ENCODE measurements around the gene NOLC1.

The NOLC1 gene

GRCh38 chr10:102116656-102117055 lies 35.5 kb upstream of the NOLC1 start:
- H3K9ac ChIP-seq (ENCODE audit: low read length) = no peak overlapping the region
- H3K36me3 ChIP-seq (ENCODE audit: control insufficient read depth, low read depth, low read length) = peaks cover 1% of the 10 kb centered on the region
- H3K4me1 ChIP-seq (ENCODE audit: control insufficient read depth, low read depth, low read length) = peaks cover 51% of the 10 kb centered on the region
- H3K9me3 ChIP-seq (ENCODE audit: control insufficient read depth, low read depth, low read length) = no peaks in the 10 kb centered on the region
- no peak overlapping the region for H3K27ac ChIP-seq (ENCODE audit: low read length)
- peak overlapping the region; percentile 42 for H3K4me3 ChIP-seq (ENCODE audit: low read length)
- no peaks in the 10 kb centered on the region for H3K27me3 ChIP-seq (ENCODE audit: control insufficient read depth, insufficient read depth, low read length)

- H3K4me3 ChIP-seq (ENCODE audit: low read length) = peak overlapping the region; percentile 42
- H3K4me1 ChIP-seq (ENCODE audit: control insufficient read depth, low read depth, low read length) = peaks cover 58% of the 10 kb centered on the region
- no peaks in the 10 kb centered on the region for H3K9me3 ChIP-seq (ENCODE audit: control insufficient read depth, low read depth, low read length)
- peak overlapping the region; percentile 52 for H3K9ac ChIP-seq (ENCODE audit: low read length)
- peak overlapping the region; percentile 66 for H3K27ac ChIP-seq (ENCODE audit: low read length)
- no peaks in the 10 kb centered on the region for H3K36me3 ChIP-seq (ENCODE audit: control insufficient read depth, low read depth, low read length)
- no peaks in the 10 kb centered on the region for H3K27me3 ChIP-seq (ENCODE audit: control insufficient read depth, insufficient read depth, low read length)
These were observed 34.6 kb upstream of the NOLC1 start for GRCh38 chr10:102117391-102118159.

GRCh38 chr10:102118867-102119266 lies 33.3 kb upstream of the NOLC1 start:
- Histone ChIP-seq H3K27ac (ENCODE audit: low read length) (no peak overlapping the region), H3K9me3 (ENCODE audit: control insufficient read depth, low read depth, low read length) (no peaks in the 10 kb centered on the region), H3K4me3 (ENCODE audit: low read length) (peak overlapping the region; percentile 55), H3K36me3 (ENCODE audit: control insufficient read depth, low read depth, low read length) (no peaks in the 10 kb centered on the region), H3K9ac (ENCODE audit: low read length) (no peak overlapping the region), H3K27me3 (ENCODE audit: control insufficient read depth, insufficient read depth, low read length) (no peaks in the 10 kb centered on the region), H3K4me1 (ENCODE audit: control insufficient read depth, low read depth, low read length) (peaks cover 55% of the 10 kb centered on the region)

GRCh38 chr10:102119417-102120141 lies 32.6 kb upstream of the NOLC1 start:
- no peaks in the 10 kb centered on the region for H3K36me3 ChIP-seq (ENCODE audit: control insufficient read depth, low read depth, low read length)
- H3K27ac ChIP-seq (ENCODE audit: low read length) = no peak overlapping the region
- H3K9ac ChIP-seq (ENCODE audit: low read length) = peak overlapping the region; percentile 79
- H3K4me1 ChIP-seq (ENCODE audit: control insufficient read depth, low read depth, low read length) = peaks cover 55% of the 10 kb centered on the region
- peak overlapping the region; percentile 55 for H3K4me3 ChIP-seq (ENCODE audit: low read length)
- H3K9me3 ChIP-seq (ENCODE audit: control insufficient read depth, low read depth, low read length) = no peaks in the 10 kb centered on the region
- H3K27me3 ChIP-seq (ENCODE audit: control insufficient read depth, insufficient read depth, low read length) = no peaks in the 10 kb centered on the region

GRCh38 chr10:102120142-102120990 lies 31.8 kb upstream of the NOLC1 start, which contains the start of gene LDB1:
Gene LDB1, minus strand, starts transcription at chr10:102120368. Its CDS starts 258 bp downstream, at chr10:102120110.
- Histone ChIP-seq H3K9ac (ENCODE audit: low read length) (peak within 1 kb of the TSS; percentile 79), H3K27ac (ENCODE audit: low read length) (peak within 1 kb of the TSS; percentile 81), H3K4me1 (ENCODE audit: control insufficient read depth, low read depth, low read length) (peaks cover 52% of the 10 kb centered on the region), H3K4me3 (ENCODE audit: low read length) (peak within 1 kb of the TSS; percentile 55), H3K9me3 (ENCODE audit: control insufficient read depth, low read depth, low read length) (no peaks in the 10 kb centered on the region), H3K27me3 (ENCODE audit: control insufficient read depth, insufficient read depth, low read length) (no peaks in the 10 kb centered on the region), H3K36me3 (ENCODE audit: control insufficient read depth, low read depth, low read length) (no peaks in the 10 kb centered on the region)

GRCh38 chr10:102120991-102121738 lies 31.0 kb upstream of the NOLC1 start:
- H3K36me3 ChIP-seq (ENCODE audit: control insufficient read depth, low read depth, low read length) = no peaks in the 10 kb centered on the region
- H3K4me1 ChIP-seq (ENCODE audit: control insufficient read depth, low read depth, low read length) = peaks cover 45% of the 10 kb centered on the region
- H3K9ac ChIP-seq (ENCODE audit: low read length) = peak overlapping the region; percentile 79
- H3K9me3 ChIP-seq (ENCODE audit: control insufficient read depth, low read depth, low read length) = no peaks in the 10 kb centered on the region
- H3K4me3 ChIP-seq (ENCODE audit: low read length) = peak overlapping the region; percentile 55
- no peaks in the 10 kb centered on the region for H3K27me3 ChIP-seq (ENCODE audit: control insufficient read depth, insufficient read depth, low read length)
- peak overlapping the region; percentile 81 for H3K27ac ChIP-seq (ENCODE audit: low read length)

- peak overlapping the region; percentile 79 for H3K9ac ChIP-seq (ENCODE audit: low read length)
- peak overlapping the region; percentile 55 for H3K4me3 ChIP-seq (ENCODE audit: low read length)
These were observed 30.3 kb upstream of the NOLC1 start for GRCh38 chr10:102121739-102122372.

GRCh38 chr10:102122450-102122849 lies 29.7 kb upstream of the NOLC1 start:
- Histone ChIP-seq H3K27me3 (ENCODE audit: control insufficient read depth, insufficient read depth, low read length) (no peaks in the 10 kb centered on the region), H3K9me3 (ENCODE audit: control insufficient read depth, low read depth, low read length) (no peaks in the 10 kb centered on the region), H3K4me1 (ENCODE audit: control insufficient read depth, low read depth, low read length) (peaks cover 33% of the 10 kb centered on the region), H3K36me3 (ENCODE audit: control insufficient read depth, low read depth, low read length) (no peaks in the 10 kb centered on the region), H3K4me3 (ENCODE audit: low read length) (peak overlapping the region; percentile 55), H3K27ac (ENCODE audit: low read length) (peak overlapping the region; percentile 59), H3K9ac (ENCODE audit: low read length) (no peak overlapping the region)

More at GRCh38 chr10:102121739-102122372, 30.3 kb upstream of the NOLC1 start:
- H3K4me1 ChIP-seq (ENCODE audit: control insufficient read depth, low read depth, low read length) = peaks cover 39% of the 10 kb centered on the region
- peak overlapping the region; percentile 59 for H3K27ac ChIP-seq (ENCODE audit: low read length)
- no peaks in the 10 kb centered on the region for H3K27me3 ChIP-seq (ENCODE audit: control insufficient read depth, insufficient read depth, low read length)
- no peaks in the 10 kb centered on the region for H3K36me3 ChIP-seq (ENCODE audit: control insufficient read depth, low read depth, low read length)
- no peaks in the 10 kb centered on the region for H3K9me3 ChIP-seq (ENCODE audit: control insufficient read depth, low read depth, low read length)

GRCh38 chr10:102123223-102123622 lies 29.0 kb upstream of the NOLC1 start:
- no peaks in the 10 kb centered on the region for H3K9me3 ChIP-seq (ENCODE audit: control insufficient read depth, low read depth, low read length)
- H3K27me3 ChIP-seq (ENCODE audit: control insufficient read depth, insufficient read depth, low read length) = no peaks in the 10 kb centered on the region
- H3K4me1 ChIP-seq (ENCODE audit: control insufficient read depth, low read depth, low read length) = peaks cover 25% of the 10 kb centered on the region
- no peaks in the 10 kb centered on the region for H3K36me3 ChIP-seq (ENCODE audit: control insufficient read depth, low read depth, low read length)
- H3K4me3 ChIP-seq (ENCODE audit: low read length) = no peak overlapping the region
- H3K9ac ChIP-seq (ENCODE audit: low read length) = no peak overlapping the region
- H3K27ac ChIP-seq (ENCODE audit: low read length) = no peak overlapping the region

- Histone ChIP-seq H3K36me3 (ENCODE audit: control insufficient read depth, low read depth, low read length) (no peaks in the 10 kb centered on the region), H3K27me3 (ENCODE audit: control insufficient read depth, insufficient read depth, low read length) (no peaks in the 10 kb centered on the region), H3K4me1 (ENCODE audit: control insufficient read depth, low read depth, low read length) (peaks cover 12% of the 10 kb centered on the region), H3K27ac (ENCODE audit: low read length) (no peak overlapping the region), H3K9ac (ENCODE audit: low read length) (no peak overlapping the region), H3K9me3 (ENCODE audit: control insufficient read depth, low read depth, low read length) (no peaks in the 10 kb centered on the region), H3K4me3 (ENCODE audit: low read length) (peak overlapping the region; percentile 87)
These were observed 20.7 kb upstream of the NOLC1 start for GRCh38 chr10:102131286-102132170.

All from iPS-18a (cell line).